Testis (tissue), 3 donors: ENCODE results near the gene STARD5. TPM values are rescaled to one million over a fixed set of nuclear protein-coding genes. Genes with fewer than 3 reads are reported as not detected.

Experiments
- DNase-seq: peaks from one replicate; pipeline ENCODE4 v3.0.0-alpha.2; 2019
- H3K27ac ChIP-seq, 2 donors: fragments of 200-600 bp; sonication (generic); one replicate each; pipeline ENCODE4 v1.5.1; 2019
- H3K27me3 ChIP-seq: fragments of 200-600 bp; sonication (generic); one replicate; pipeline ENCODE4 v1.5.1; 2019
- H3K36me3 ChIP-seq: fragments of 200-600 bp; sonication (generic); one replicate; pipeline ENCODE4 v1.5.1; 2017; ENCODE audit warnings: low read depth; ENCODE audit errors: missing control alignments
- H3K4me1 ChIP-seq: fragments of 200-600 bp; sonication (generic); one replicate; pipeline ENCODE4 v1.5.1; 2019
- H3K4me3 ChIP-seq, 2 donors: fragments of 200-600 bp; sonication (generic); one replicate each; pipeline ENCODE4 v1.5.1; 2017 to 2019
- H3K9me3 ChIP-seq: fragments of 200-600 bp; sonication (generic); one replicate; pipeline ENCODE4 v1.5.1; 2017
- POLR2A ChIP-seq: fragments of 450-650 bp; IDR thresholded peaks from one replicate; pipeline ENCODE4 v1.6.1; 2017; ENCODE audit warnings: antibody characterized with exemption, mild to moderate bottlenecking, moderate library complexity
- WGBS, 2 donors: methylation state at CpG; one replicate each; pipeline ENCODE4 v1.1.5; 2018; 5-methylcytosine and 5-hydroxymethylcytosine counted together
- intact Hi-C: fragments of 100-400 bp; cut with DNase I; formaldehyde crosslinking; loops from one replicate; pipeline ENCODE4 v1.15.1; 2023; ENCODE audit warnings: low total_unique reads
- polyA plus RNA-seq: library from polyadenylated mRNA; stranded (reverse); fragments of 350-450 nt; fragmentation: Illumina TruSeq; extraction: RNeasy Lipid Tissue Mini Kit (QIAGEN cat#74804); gene quantifications from one replicate; pipeline ENCODE4 v1.2.3, GENCODE V29; 2014; ENCODE audit warnings: low read depth, low replicate concordance; ENCODE audit not compliant: insufficient read depth
- total RNA-seq, 2 donors: library from RNA; depleted of rRNA; stranded (reverse); fragments of >200 nt; gene quantifications; one replicate each; pipeline ENCODE4 v1.2.3, GENCODE V29; 2016
- TF ChIP-seq, protein P1 (sequence below), 3 experiments: fragments of 450-650 bp in 2 of 3; fragments of 200-600 bp in 1 of 3; sonication (generic) in 1 of 3; IDR thresholded peaks; one replicate each; pipeline ENCODE4 v1.5.1; 2016 to 2019; ENCODE audit warnings: antibody characterized with exemption in 3 of 3, mild to moderate bottlenecking in 2 of 3, moderate library complexity in 1 of 3

Gene STARD5
- total and polyA plus RNA-seq, 3 donors from 2014 or later = 8.7 to 16.2 (median 15.7) TPM

DNA sequence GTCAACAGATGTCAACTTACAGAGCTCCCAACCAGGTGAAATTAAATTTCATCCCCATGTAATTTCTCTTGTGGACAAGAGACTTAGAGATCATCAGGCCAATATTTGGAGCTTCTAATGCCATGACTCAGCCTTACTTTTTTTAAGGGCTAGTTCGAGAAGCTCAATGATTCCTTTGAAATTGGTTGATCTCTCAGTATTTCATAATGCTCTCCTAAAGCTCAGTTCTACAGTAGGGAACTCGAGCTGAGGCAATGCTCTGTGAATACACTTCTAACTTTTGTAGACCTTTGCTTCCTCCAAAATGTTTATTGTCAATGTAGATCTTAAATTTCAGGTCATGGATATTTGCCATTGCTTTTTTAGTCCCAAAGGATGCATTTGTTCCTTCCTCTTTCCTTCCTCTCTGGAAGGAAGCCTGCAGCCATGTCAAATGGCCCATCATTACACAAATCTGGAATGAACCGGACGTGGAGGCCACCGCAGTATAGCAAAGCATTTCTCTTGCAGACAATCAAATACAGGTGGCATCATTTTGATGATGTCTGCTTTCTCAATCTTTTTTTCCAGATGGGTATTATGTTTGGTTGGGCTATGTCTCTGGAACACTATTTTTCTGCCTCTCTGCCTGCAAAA is 28.3 kb downstream of the STARD5 start:
- no peaks in the 10 kb centered on the region for H3K36me3 ChIP-seq
- H3K27me3 ChIP-seq = no peaks in the 10 kb centered on the region
- WGBS, 2 donors = 81 to 84% methylated on average over 5 of the region's 5 CpGs
- no peak overlapping the region for H3K27ac ChIP-seq
- H3K4me1 ChIP-seq = no peaks in the 10 kb centered on the region
- TF ChIP-seq, protein P1, sequence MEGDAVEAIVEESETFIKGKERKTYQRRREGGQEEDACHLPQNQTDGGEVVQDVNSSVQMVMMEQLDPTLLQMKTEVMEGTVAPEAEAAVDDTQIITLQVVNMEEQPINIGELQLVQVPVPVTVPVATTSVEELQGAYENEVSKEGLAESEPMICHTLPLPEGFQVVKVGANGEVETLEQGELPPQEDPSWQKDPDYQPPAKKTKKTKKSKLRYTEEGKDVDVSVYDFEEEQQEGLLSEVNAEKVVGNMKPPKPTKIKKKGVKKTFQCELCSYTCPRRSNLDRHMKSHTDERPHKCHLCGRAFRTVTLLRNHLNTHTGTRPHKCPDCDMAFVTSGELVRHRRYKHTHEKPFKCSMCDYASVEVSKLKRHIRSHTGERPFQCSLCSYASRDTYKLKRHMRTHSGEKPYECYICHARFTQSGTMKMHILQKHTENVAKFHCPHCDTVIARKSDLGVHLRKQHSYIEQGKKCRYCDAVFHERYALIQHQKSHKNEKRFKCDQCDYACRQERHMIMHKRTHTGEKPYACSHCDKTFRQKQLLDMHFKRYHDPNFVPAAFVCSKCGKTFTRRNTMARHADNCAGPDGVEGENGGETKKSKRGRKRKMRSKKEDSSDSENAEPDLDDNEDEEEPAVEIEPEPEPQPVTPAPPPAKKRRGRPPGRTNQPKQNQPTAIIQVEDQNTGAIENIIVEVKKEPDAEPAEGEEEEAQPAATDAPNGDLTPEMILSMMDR (IDR thresholded peaks at IDR 0.05) = no peak
- no peak for TF ChIP-seq POLR2A
- H3K9me3 ChIP-seq = no peaks in the 10 kb centered on the region
- H3K4me3 ChIP-seq = no peak overlapping the region
- no peak for DNase-seq
- intact Hi-C loops = no loop called here

DNA sequence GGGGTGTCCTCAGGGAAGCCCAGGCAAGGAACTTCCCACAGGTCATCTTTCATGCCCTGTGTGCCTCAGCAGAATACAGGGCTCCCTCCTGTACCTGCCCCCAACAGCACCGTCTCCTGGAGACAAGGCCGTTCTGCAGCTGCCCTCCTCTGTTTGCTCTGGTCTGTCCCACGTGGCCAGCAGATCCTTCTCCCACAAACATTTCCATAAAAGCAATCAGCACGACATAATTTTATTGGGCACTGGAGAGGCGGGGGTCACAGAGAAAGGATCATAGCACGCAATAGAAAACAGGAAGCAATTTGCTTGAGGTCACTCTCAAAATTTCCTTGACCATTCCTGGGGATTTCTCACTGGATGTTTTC is 29.4 kb downstream of the STARD5 start:
- no peak overlapping the region for H3K4me3 ChIP-seq
- no peak for DNase-seq
- H3K4me1 ChIP-seq = no peaks in the 10 kb centered on the region
- no peak for TF ChIP-seq POLR2A
- H3K36me3 ChIP-seq = no peaks in the 10 kb centered on the region
- no peaks in the 10 kb centered on the region for H3K27me3 ChIP-seq
- H3K27ac ChIP-seq = no peak overlapping the region
- 59 to 72% methylated on average over 6 of the region's 6 CpGs for WGBS, 2 donors
- intact Hi-C loops = no loop called here
- no peaks in the 10 kb centered on the region for H3K9me3 ChIP-seq

DNA sequence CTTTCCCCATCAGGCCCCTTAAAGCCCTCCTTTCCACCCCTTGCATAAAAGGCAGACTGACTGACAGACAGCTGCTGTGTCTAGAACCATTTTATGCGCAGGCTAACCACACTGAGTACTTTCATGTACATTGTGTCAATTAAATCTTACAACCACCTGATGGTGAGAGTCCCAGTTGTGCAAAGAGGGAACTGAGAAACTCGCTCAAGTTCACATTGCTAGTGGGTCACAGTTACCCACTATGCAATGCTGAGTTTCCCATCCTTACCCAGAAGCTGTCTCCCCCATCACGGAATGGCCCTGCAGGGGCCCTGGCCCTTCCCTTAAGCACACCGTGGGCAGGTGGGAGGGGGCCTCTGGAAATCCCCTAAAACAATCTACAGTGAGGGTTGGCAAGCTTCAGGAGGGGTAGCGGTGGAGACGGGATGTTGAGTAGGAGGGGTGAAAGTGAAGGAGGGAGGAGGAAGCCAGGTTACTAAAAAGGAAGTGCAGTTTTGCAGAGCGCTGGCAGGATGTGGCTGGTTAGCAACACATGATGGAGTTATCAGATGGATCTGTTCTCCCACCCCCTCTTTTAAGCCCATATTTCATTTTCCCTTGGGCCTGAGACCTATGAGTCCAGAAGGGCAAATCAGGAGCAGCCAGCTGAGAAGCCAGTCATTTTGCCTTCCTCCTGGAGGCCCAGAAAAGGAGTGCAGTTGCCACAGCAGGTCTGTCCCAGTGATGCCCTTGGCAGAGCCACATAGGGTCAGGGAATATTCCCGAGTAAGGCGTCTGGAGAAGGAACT is 30.0 kb downstream of the STARD5 start:
- no peaks in the 10 kb centered on the region for H3K9me3 ChIP-seq
- intact Hi-C loops = no loop called here
- H3K4me1 ChIP-seq = no peaks in the 10 kb centered on the region
- WGBS, 2 donors = 62 to 77% methylated on average over 7 to 9 of the region's 9 CpGs
- no peaks in the 10 kb centered on the region for H3K27me3 ChIP-seq
- no peak for TF ChIP-seq POLR2A
- TF ChIP-seq, protein P1 (IDR thresholded peaks at IDR 0.05) = no peak
- no peaks in the 10 kb centered on the region for H3K36me3 ChIP-seq
- no peak for DNase-seq
- no peak overlapping the region for H3K27ac ChIP-seq
- H3K4me3 ChIP-seq = no peak overlapping the region

DNA sequence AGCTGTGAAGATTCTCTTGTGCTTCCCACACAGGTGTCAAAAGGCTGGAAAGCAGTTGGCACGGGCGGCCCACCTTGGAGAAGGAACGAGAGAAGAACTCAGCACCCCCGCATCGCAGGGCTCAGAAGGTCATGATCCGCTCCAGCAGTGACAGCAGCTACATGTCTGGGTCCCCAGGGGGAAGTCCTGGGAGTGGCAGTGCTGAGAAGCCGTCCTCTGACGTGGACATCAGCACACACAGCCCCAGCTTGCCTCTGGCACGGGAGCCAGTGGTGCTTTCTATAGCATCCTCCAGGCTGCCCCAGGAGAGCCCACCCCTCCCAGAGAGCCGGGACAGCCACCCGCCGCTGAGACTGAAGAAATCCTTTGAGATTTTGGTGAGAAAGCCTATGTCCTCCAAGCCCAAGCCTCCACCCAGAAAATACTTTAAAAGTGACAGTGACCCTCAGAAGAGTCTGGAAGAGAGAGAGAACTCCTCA is 31.4 kb downstream of the STARD5 start:
- no peak overlapping the region for H3K4me3 ChIP-seq
- WGBS, 2 donors = 82 to 87% methylated on average over 6 to 12 of the region's 12 CpGs
- intact Hi-C loops = no loop called here

DNA sequence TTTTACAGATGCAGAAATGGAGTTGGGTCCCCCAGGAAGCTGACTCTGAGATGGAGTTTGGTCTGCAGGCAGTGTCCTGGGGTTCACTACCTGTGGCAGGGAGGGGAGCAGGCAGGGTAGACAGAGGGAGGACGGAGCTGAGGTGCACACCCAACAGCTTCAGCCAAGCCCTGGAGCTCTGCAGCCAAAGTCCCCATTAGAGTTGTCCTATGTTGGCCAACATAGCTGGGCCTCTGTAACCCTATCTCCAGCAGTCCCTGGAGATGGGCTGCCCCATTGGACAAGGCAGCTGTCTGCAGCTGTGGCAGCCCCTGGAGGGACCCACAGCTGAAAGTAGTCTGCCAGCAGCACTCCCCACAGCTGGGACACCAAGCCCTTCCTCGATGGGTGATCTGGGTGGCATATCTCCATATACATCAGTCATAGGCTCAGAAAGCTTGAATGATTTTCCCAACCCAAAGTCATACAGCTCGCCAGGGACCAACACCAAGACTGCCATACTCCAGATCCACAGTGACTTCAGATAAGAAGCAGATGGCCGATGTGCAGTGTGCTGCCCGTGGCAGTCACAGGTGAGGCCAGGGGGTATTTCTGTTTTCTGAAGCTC is 31.9 kb downstream of the STARD5 start:
- H3K36me3 ChIP-seq = no peaks in the 10 kb centered on the region
- no peaks in the 10 kb centered on the region for H3K27me3 ChIP-seq
- no peak for DNase-seq
- intact Hi-C loops = no loop called here
- TF ChIP-seq, protein P1 (IDR thresholded peaks at IDR 0.05) = no peak
- no peak for TF ChIP-seq POLR2A
- no peak overlapping the region for H3K4me3 ChIP-seq
- no peak overlapping the region for H3K27ac ChIP-seq
- no peaks in the 10 kb centered on the region for H3K9me3 ChIP-seq
- no peaks in the 10 kb centered on the region for H3K4me1 ChIP-seq
- 73 to 90% methylated on average over 4 of the region's 5 CpGs for WGBS, 2 donors

More for the DNA sequence above, 31.4 kb downstream of the STARD5 start:
- Histone ChIP-seq H3K27me3 (no peaks in the 10 kb centered on the region), H3K36me3 (no peaks in the 10 kb centered on the region), H3K4me1 (no peaks in the 10 kb centered on the region), H3K27ac (no peak overlapping the region), H3K9me3 (no peaks in the 10 kb centered on the region)
- no peak for TF ChIP-seq POLR2A
- TF ChIP-seq, protein P1 (IDR thresholded peaks at IDR 0.05) = no peak
- DNase-seq = no peak
